Karpas-422 (cell line): Measurements from ENCODE around the gene TRMT44. TPM values are rescaled to one million over a fixed set of nuclear protein-coding genes. Genes with fewer than 3 reads are reported as not detected.

Experiments
- DNase-seq: peaks from one replicate; pipeline ENCODE4 v3.0.0-alpha.2; 2015
- H2AFZ ChIP-seq: fragments of 200-600 bp; sonication (generic); 2 replicates; pipeline ENCODE4 v1.6.1; 2014; ENCODE audit warnings: antibody characterized with exemption, low read length, mixed read lengths
- H3K27ac ChIP-seq: fragments of 200-600 bp; sonication (generic); 2 replicates; pipeline ENCODE4 v1.5.1; 2014; ENCODE audit warnings: mild to moderate bottlenecking, low read length, moderate library complexity
- H3K27me3 ChIP-seq: fragments of 200-600 bp; sonication (generic); 2 replicates; pipeline ENCODE4 v1.6.1; 2014; ENCODE audit warnings: low read length, mixed read lengths
- H3K36me3 ChIP-seq: fragments of 200-600 bp; sonication (generic); 2 replicates; pipeline ENCODE4 v1.6.1; 2014; ENCODE audit warnings: low read length, mixed read lengths; ENCODE audit not compliant: insufficient read depth
- H3K4me1 ChIP-seq: fragments of 200-600 bp; sonication (generic); 2 replicates; pipeline ENCODE4 v1.6.1; 2014; ENCODE audit warnings: mild to moderate bottlenecking, low read length, mixed read lengths
- H3K4me2 ChIP-seq: fragments of 200-600 bp; sonication (generic); 2 replicates; pipeline ENCODE4 v1.6.1; 2014; ENCODE audit warnings: low read length, low read depth, mild to moderate bottlenecking; ENCODE audit not compliant: poor library complexity, severe bottlenecking
- H3K4me3 ChIP-seq: fragments of 200-600 bp; sonication (generic); 2 replicates; pipeline ENCODE4 v1.5.1; 2014; ENCODE audit warnings: mild to moderate bottlenecking, antibody characterized with exemption, low read length, mixed read lengths
- H3K79me2 ChIP-seq: fragments of 200-600 bp; sonication (generic); 2 replicates; pipeline ENCODE4 v1.6.1; 2014; ENCODE audit warnings: mild to moderate bottlenecking, low read length, mixed read lengths
- H3K9ac ChIP-seq: fragments of 200-600 bp; sonication (generic); 2 replicates; pipeline ENCODE4 v1.6.0; 2014; ENCODE audit warnings: low read length
- H3K9me2 ChIP-seq: fragments of 200-600 bp; sonication (generic), shearing (Covaris generic); replicated peaks from 2 replicates; pipeline ENCODE4 v1.6.0; 2014; ENCODE audit warnings: mild to moderate bottlenecking, low read length, moderate library complexity; ENCODE audit not compliant: insufficient read depth
- H3K9me3 ChIP-seq: fragments of 300-700, 200-600 bp; sonication (generic); 2 replicates; pipeline ENCODE4 v1.6.1; 2014; ENCODE audit warnings: low read length, mixed read lengths
- H4K20me1 ChIP-seq: fragments of 200-600 bp; sonication (generic); 2 replicates; pipeline ENCODE4 v1.6.1; 2014; ENCODE audit warnings: mild to moderate bottlenecking, antibody characterized with exemption, low read length, low read depth; ENCODE audit not compliant: insufficient read depth
- total RNA-seq: library from RNA; depleted of rRNA; stranded (reverse); fragments of >200 nt; shearing (Covaris generic); gene quantifications from 2 replicates; pipeline ENCODE4 v1.2.3, GENCODE V29; 2014; ENCODE audit warnings: low replicate concordance

TRMT44 gene
- total RNA-seq, 1 experiment from 2014 or later: 14.1 TPM

- H3K79me2 ChIP-seq: no peaks in the 10 kb centered on the region
- no peak overlapping the region for H3K4me2 ChIP-seq
- no peak overlapping the region for H3K9ac ChIP-seq
- no peak for DNase-seq
- H3K36me3 ChIP-seq: no peaks in the 10 kb centered on the region
- no peak overlapping the region for H2AFZ ChIP-seq
- H3K4me3 ChIP-seq: no peak overlapping the region
- peaks cover 17% of the 10 kb centered on the region for H3K4me1 ChIP-seq
- no peaks in the 10 kb centered on the region for H4K20me1 ChIP-seq
- H3K27me3 ChIP-seq: no peaks in the 10 kb centered on the region
- no peak overlapping the region for H3K27ac ChIP-seq
- H3K9me2 ChIP-seq: no peaks in the 10 kb centered on the region
- H3K9me3 ChIP-seq: no peaks in the 10 kb centered on the region
Observed at GRCh38 chr4:8395504-8396296, 44.9 kb upstream of the TRMT44 start.

- H3K79me2 ChIP-seq: no peaks in the 10 kb centered on the region
- H3K27ac ChIP-seq: no peak overlapping the region
Observed at GRCh38 chr4:8396762-8397406, 43.7 kb upstream of the TRMT44 start.

GRCh38 chr4:8398347-8398746, 42.2 kb upstream of the TRMT44 start:
- Histone ChIP-seq H3K9me3 (no peaks in the 10 kb centered on the region), H3K36me3 (no peaks in the 10 kb centered on the region), H3K4me2 (no peak overlapping the region), H3K4me3 (no peak overlapping the region), H2AFZ (no peak overlapping the region), H3K27ac (no peak overlapping the region), H3K79me2 (no peaks in the 10 kb centered on the region), H3K27me3 (no peaks in the 10 kb centered on the region), H3K4me1 (peaks cover 4% of the 10 kb centered on the region), H3K9ac (no peak overlapping the region), H4K20me1 (no peaks in the 10 kb centered on the region), H3K9me2 (no peaks in the 10 kb centered on the region)
- DNase-seq: no peak

More at GRCh38 chr4:8396762-8397406, 43.7 kb upstream of the TRMT44 start:
- no peaks in the 10 kb centered on the region for H3K9me3 ChIP-seq
- H3K4me2 ChIP-seq: no peak overlapping the region
- H3K4me3 ChIP-seq: no peak overlapping the region
- H4K20me1 ChIP-seq: no peaks in the 10 kb centered on the region
- H3K36me3 ChIP-seq: no peaks in the 10 kb centered on the region
- DNase-seq: no peak
- no peak overlapping the region for H2AFZ ChIP-seq
- H3K27me3 ChIP-seq: no peaks in the 10 kb centered on the region
- peaks cover 10% of the 10 kb centered on the region for H3K4me1 ChIP-seq
- no peak overlapping the region for H3K9ac ChIP-seq
- no peaks in the 10 kb centered on the region for H3K9me2 ChIP-seq

GRCh38 chr4:8399298-8399697, 41.3 kb upstream of the TRMT44 start:
- Histone ChIP-seq H3K27me3 (no peaks in the 10 kb centered on the region), H3K27ac (no peak overlapping the region), H3K9me2 (no peaks in the 10 kb centered on the region), H3K36me3 (no peaks in the 10 kb centered on the region), H2AFZ (no peak overlapping the region), H3K4me3 (no peak overlapping the region), H3K9ac (no peak overlapping the region), H3K4me2 (no peak overlapping the region), H3K9me3 (no peaks in the 10 kb centered on the region), H3K79me2 (no peaks in the 10 kb centered on the region), H3K4me1 (peaks cover 4% of the 10 kb centered on the region), H4K20me1 (no peaks in the 10 kb centered on the region)
- no peak for DNase-seq

- Histone ChIP-seq H3K4me3 (no peak overlapping the region), H3K9me2 (no peaks in the 10 kb centered on the region), H3K27ac (no peak overlapping the region), H3K79me2 (no peaks in the 10 kb centered on the region), H3K4me1 (peaks cover 4% of the 10 kb centered on the region), H3K4me2 (no peak overlapping the region), H3K27me3 (no peaks in the 10 kb centered on the region), H3K9me3 (no peaks in the 10 kb centered on the region), H2AFZ (no peak overlapping the region), H3K9ac (no peak overlapping the region), H3K36me3 (no peaks in the 10 kb centered on the region), H4K20me1 (no peaks in the 10 kb centered on the region)
- peak; percentile 40 for DNase-seq
Observed at GRCh38 chr4:8400632-8401325, 39.8 kb upstream of the TRMT44 start.

- peak; percentile 29 for DNase-seq
- Histone ChIP-seq H3K27ac (no peak overlapping the region), H2AFZ (no peak overlapping the region)
Observed at GRCh38 chr4:8401665-8402064, 38.9 kb upstream of the TRMT44 start.

GRCh38 chr4:8402181-8402597, 38.4 kb upstream of the TRMT44 start:
- no peak overlapping the region for H3K27ac ChIP-seq
- H3K4me3 ChIP-seq: no peak overlapping the region
- no peaks in the 10 kb centered on the region for H3K27me3 ChIP-seq
- DNase-seq: no peak
- no peaks in the 10 kb centered on the region for H3K79me2 ChIP-seq
- no peaks in the 10 kb centered on the region for H3K9me2 ChIP-seq
- H2AFZ ChIP-seq: no peak overlapping the region
- no peak overlapping the region for H3K4me2 ChIP-seq
- no peaks in the 10 kb centered on the region; the same call in 1 of the 2 replicates for H3K4me1 ChIP-seq
- no peaks in the 10 kb centered on the region for H4K20me1 ChIP-seq
- no peaks in the 10 kb centered on the region for H3K9me3 ChIP-seq
- H3K36me3 ChIP-seq: no peaks in the 10 kb centered on the region
- no peak overlapping the region for H3K9ac ChIP-seq

More at GRCh38 chr4:8401665-8402064, 38.9 kb upstream of the TRMT44 start:
- Histone ChIP-seq H4K20me1 (no peaks in the 10 kb centered on the region), H3K9ac (no peak overlapping the region), H3K9me2 (no peaks in the 10 kb centered on the region), H3K4me1 (peaks cover 3% of the 10 kb centered on the region), H3K79me2 (no peaks in the 10 kb centered on the region), H3K27me3 (no peaks in the 10 kb centered on the region), H3K36me3 (no peaks in the 10 kb centered on the region), H3K4me2 (no peak overlapping the region), H3K9me3 (no peaks in the 10 kb centered on the region), H3K4me3 (no peak overlapping the region)

GRCh38 chr4:8402640-8403039, 37.9 kb upstream of the TRMT44 start:
- Histone ChIP-seq H3K27me3 (no peaks in the 10 kb centered on the region), H3K9ac (no peak overlapping the region), H3K9me2 (no peaks in the 10 kb centered on the region), H4K20me1 (no peaks in the 10 kb centered on the region), H3K79me2 (no peaks in the 10 kb centered on the region), H3K4me1 (no peaks in the 10 kb centered on the region; the same call in 1 of the 2 replicates), H3K4me2 (no peak overlapping the region), H3K4me3 (no peak overlapping the region), H2AFZ (no peak overlapping the region), H3K9me3 (no peaks in the 10 kb centered on the region), H3K27ac (no peak overlapping the region), H3K36me3 (no peaks in the 10 kb centered on the region)
- DNase-seq: no peak
